IgD-negative memory B cell (primary cell): Measurements from ENCODE around the gene FIGLA. TPM values are rescaled to one million over a fixed set of nuclear protein-coding genes. Genes with fewer than 3 reads are reported as not detected.

Source experiments
- H3K27ac Mint-ChIP-seq, 3 donors: one replicate each; pipeline ENCODE4 v1.8.0; 2020 to 2022; ENCODE audit warnings: mild to moderate bottlenecking in 3 of 3, mixed read lengths in 3 of 3, moderate library complexity in 1 of 3
- H3K27me3 Mint-ChIP-seq: one replicate; pipeline ENCODE4 v1.8.0; 2021; ENCODE audit warnings: mixed read lengths
- H3K36me3 Mint-ChIP-seq: one replicate; pipeline ENCODE4 v1.8.0; 2020; ENCODE audit warnings: mild to moderate bottlenecking, mixed read lengths
- H3K4me1 Mint-ChIP-seq, 3 donors: one replicate each; pipeline ENCODE4 v1.8.0; 2020 to 2022; ENCODE audit warnings: mixed read lengths in 3 of 3, mild to moderate bottlenecking in 1 of 3
- H3K4me3 Mint-ChIP-seq, 4 donors: one replicate each; pipeline ENCODE4 v1.8.0; 2020 to 2022; ENCODE audit warnings: mild to moderate bottlenecking in 4 of 4, mixed read lengths in 4 of 4, moderate library complexity in 3 of 4
- H3K9me3 Mint-ChIP-seq, 3 donors: one replicate each; pipeline ENCODE4 v1.8.0; 2020 to 2021; ENCODE audit warnings: mixed read lengths in 3 of 3, mild to moderate bottlenecking in 1 of 3
- polyA plus RNA-seq: library from polyadenylated mRNA; unstranded; fragments of 300-500 nt; fragmentation: Illumina TruSeq; gene quantifications from one replicate; pipeline ENCODE4 v1.2.3, GENCODE V29; 2021

The FIGLA gene
- not detected for polyA plus RNA-seq

GRCh38 chr2:70790136-70790828 is at the start of gene FIGLA:
Gene FIGLA (minus strand): TSS chr2:70790643. CDS start chr2:70790638, 5 bp downstream.
- peak within 1 kb of the TSS; percentile 44 to 95 (median 82) for H3K4me3 Mint-ChIP-seq
- no peaks in the 10 kb centered on the region for H3K9me3 Mint-ChIP-seq
- H3K27me3 Mint-ChIP-seq = peaks cover 32% of the 10 kb centered on the region
- peaks cover 5% of the 10 kb centered on the region for H3K36me3 Mint-ChIP-seq
- peaks cover 5 to 6% (median 5%) of the 10 kb centered on the region in 3 donors for H3K4me1 Mint-ChIP-seq
- peak within 1 kb of the TSS in 1 of 3 donors; percentile 59 for H3K27ac Mint-ChIP-seq

- no peaks in the 10 kb centered on the region for H3K36me3 Mint-ChIP-seq
- no peaks in the 10 kb centered on the region for H3K4me1 Mint-ChIP-seq
- peaks cover 0 to 3% (median under 1%) of the 10 kb centered on the region in 3 donors for H3K9me3 Mint-ChIP-seq
- H3K4me3 Mint-ChIP-seq = no peak overlapping the region
- peaks cover 29% of the 10 kb centered on the region for H3K27me3 Mint-ChIP-seq
- no peak overlapping the region for H3K27ac Mint-ChIP-seq
Observed at GRCh38 chr2:70837980-70838925, 47.8 kb upstream of the FIGLA start.

- Mint-ChIP-seq H3K27me3 (peaks cover 23% of the 10 kb centered on the region), H3K27ac (peak within 1 kb of the TSS in 1 of 3 donors; percentile 63), H3K36me3 (no peaks in the 10 kb centered on the region), H3K4me3 (no peak within 1 kb of the TSS), H3K9me3 (peaks cover 0 to 2% (median 0%) of the 10 kb centered on the region in 3 donors), H3K4me1 (no peaks in the 10 kb centered on the region)
Observed at GRCh38 chr2:70835643-70836042, 45.2 kb upstream of the FIGLA start, which contains the start of gene CD207. Gene CD207 (minus strand): TSS chr2:70835816. CDS start chr2:70835776, 40 bp downstream.

GRCh38 chr2:70834881-70835280 is 44.4 kb upstream of the FIGLA start:
- peaks cover 0 to 1% (median 0%) of the 10 kb centered on the region in 3 donors for H3K4me1 Mint-ChIP-seq
- H3K27me3 Mint-ChIP-seq = peaks cover 19% of the 10 kb centered on the region
- peaks cover 0 to 4% (median 0%) of the 10 kb centered on the region in 3 donors for H3K9me3 Mint-ChIP-seq
- no peak overlapping the region for H3K4me3 Mint-ChIP-seq
- H3K36me3 Mint-ChIP-seq = no peaks in the 10 kb centered on the region
- H3K27ac Mint-ChIP-seq = no peak overlapping the region

- Mint-ChIP-seq H3K36me3 (no peaks in the 10 kb centered on the region), H3K27me3 (peaks cover 19% of the 10 kb centered on the region), H3K9me3 (peaks cover 0 to 4% (median 0%) of the 10 kb centered on the region in 3 donors), H3K27ac (no peak overlapping the region), H3K4me1 (peaks cover 0 to 1% (median 0%) of the 10 kb centered on the region in 3 donors), H3K4me3 (no peak overlapping the region)
Observed at GRCh38 chr2:70834106-70834505, 43.7 kb upstream of the FIGLA start.

GRCh38 chr2:70833246-70833645 is 42.8 kb upstream of the FIGLA start:
- Mint-ChIP-seq H3K4me3 (no peak overlapping the region), H3K9me3 (peaks cover 0 to 4% (median 0%) of the 10 kb centered on the region in 3 donors), H3K4me1 (peaks cover 0 to 3% (median 2%) of the 10 kb centered on the region in 3 donors), H3K27me3 (peaks cover 17% of the 10 kb centered on the region), H3K36me3 (no peaks in the 10 kb centered on the region), H3K27ac (peak overlapping the region in 1 of 3 donors; percentile 48)

- no peaks in the 10 kb centered on the region for H3K36me3 Mint-ChIP-seq
- H3K27me3 Mint-ChIP-seq = peaks cover 14% of the 10 kb centered on the region
- peaks cover 0 to 3% (median 2%) of the 10 kb centered on the region in 3 donors for H3K4me1 Mint-ChIP-seq
- no peak overlapping the region for H3K4me3 Mint-ChIP-seq
- H3K9me3 Mint-ChIP-seq = peaks cover 0 to 4% (median 0%) of the 10 kb centered on the region in 3 donors
- H3K27ac Mint-ChIP-seq = no peak overlapping the region
Observed at GRCh38 chr2:70832386-70832785, 41.9 kb upstream of the FIGLA start.

- Mint-ChIP-seq H3K27ac (no peak overlapping the region), H3K36me3 (no peaks in the 10 kb centered on the region), H3K27me3 (peaks cover 14% of the 10 kb centered on the region), H3K9me3 (peaks cover 0 to 4% (median 0%) of the 10 kb centered on the region in 3 donors), H3K4me3 (no peak overlapping the region), H3K4me1 (peaks cover 0 to 3% (median 2%) of the 10 kb centered on the region in 3 donors)
Observed at GRCh38 chr2:70831861-70832260, 41.4 kb upstream of the FIGLA start.

- H3K27me3 Mint-ChIP-seq = peaks cover 16% of the 10 kb centered on the region
- H3K9me3 Mint-ChIP-seq = peaks cover 0 to 4% (median 0%) of the 10 kb centered on the region in 3 donors
- H3K4me1 Mint-ChIP-seq = peaks cover 0 to 3% (median 2%) of the 10 kb centered on the region in 3 donors
- no peak overlapping the region for H3K4me3 Mint-ChIP-seq
- no peaks in the 10 kb centered on the region for H3K36me3 Mint-ChIP-seq
- no peak overlapping the region for H3K27ac Mint-ChIP-seq
Observed at GRCh38 chr2:70830366-70830765, 39.9 kb upstream of the FIGLA start.

- Mint-ChIP-seq H3K27ac (no peak overlapping the region), H3K4me3 (no peak overlapping the region), H3K27me3 (peaks cover 11% of the 10 kb centered on the region), H3K36me3 (no peaks in the 10 kb centered on the region), H3K9me3 (peaks cover 0 to 4% (median 0%) of the 10 kb centered on the region in 3 donors), H3K4me1 (peaks cover 0 to 3% (median 2%) of the 10 kb centered on the region in 3 donors)
Observed at GRCh38 chr2:70829916-70830315, 39.5 kb upstream of the FIGLA start.

- peaks cover 0 to 4% (median 0%) of the 10 kb centered on the region in 3 donors for H3K9me3 Mint-ChIP-seq
- H3K36me3 Mint-ChIP-seq = no peaks in the 10 kb centered on the region
- peaks cover 0 to 3% (median 3%) of the 10 kb centered on the region in 3 donors for H3K4me1 Mint-ChIP-seq
- H3K4me3 Mint-ChIP-seq = no peak overlapping the region
- no peak overlapping the region for H3K27ac Mint-ChIP-seq
- H3K27me3 Mint-ChIP-seq = peaks cover 9% of the 10 kb centered on the region
Observed at GRCh38 chr2:70828914-70829824, 38.7 kb upstream of the FIGLA start.

GRCh38 chr2:70828115-70828514 is 37.7 kb upstream of the FIGLA start:
- Mint-ChIP-seq H3K27ac (no peak overlapping the region), H3K27me3 (peaks cover 5% of the 10 kb centered on the region), H3K4me3 (no peak overlapping the region), H3K36me3 (no peaks in the 10 kb centered on the region), H3K4me1 (peaks cover 0 to 4% (median 3%) of the 10 kb centered on the region in 3 donors), H3K9me3 (peaks cover 0 to 4% (median 0%) of the 10 kb centered on the region in 3 donors)

- no peak overlapping the region for H3K27ac Mint-ChIP-seq
- H3K4me3 Mint-ChIP-seq = no peak overlapping the region
- no peaks in the 10 kb centered on the region for H3K36me3 Mint-ChIP-seq
- peaks cover 7% of the 10 kb centered on the region for H3K27me3 Mint-ChIP-seq
- peaks cover 0 to 7% (median 4%) of the 10 kb centered on the region in 3 donors for H3K4me1 Mint-ChIP-seq
- peaks cover 0 to 4% (median 0%) of the 10 kb centered on the region in 3 donors for H3K9me3 Mint-ChIP-seq
Observed at GRCh38 chr2:70827388-70827787, 36.9 kb upstream of the FIGLA start.
